ENCODE data around the gene RNASEH1. TPM values are rescaled to one million over a fixed set of nuclear protein-coding genes. Genes with fewer than 3 reads are reported as not detected.

The RNASEH1 gene
- total RNA-seq, 1 experiment from 2014 or later, result 42.0 TPM

GRCh38 chr2:3587021-3587420 lies 28.9 kb upstream of the RNASEH1 start:
- Mint-ChIP-seq H3K4me3 (no peak overlapping the region), H3K36me3 (ENCODE audit: insufficient read depth in 1 of 3, low read depth in 3 of 3) (peaks cover 6 to 37% (median 19%) of the 10 kb centered on the region in 3 experiments)

More at GRCh38 chr2:3587021-3587420, 28.9 kb upstream of the RNASEH1 start:
- H3K4me1 Mint-ChIP-seq, result no peaks in the 10 kb centered on the region
- H2BK12ac ChIP-seq (ENCODE audit: insufficient read length, low read depth, low read length), result no peak overlapping the region
- no peak overlapping the region for H3K4me2 ChIP-seq (ENCODE audit: insufficient read depth, insufficient read length, low read length)
- no peaks in the 10 kb centered on the region for H3K27me3 Mint-ChIP-seq (ENCODE audit: low read depth)
- no peak overlapping the region for H3T11ph ChIP-seq (ENCODE audit: low read length)
- no peak overlapping the region for H2AK5ac ChIP-seq (ENCODE audit: insufficient read length, low read length)
- no peaks in the 10 kb centered on the region for H3K4me1 ChIP-seq (ENCODE audit: insufficient read depth, low read length)
- no peak overlapping the region for H4K91ac ChIP-seq (ENCODE audit: insufficient read length, low read depth, low read length)
- no peaks in the 10 kb centered on the region for H3K23me2 ChIP-seq (ENCODE audit: insufficient read length, low read depth, low read length, poor library complexity, severe bottlenecking)
- H2AFZ ChIP-seq (ENCODE audit: low read length), result no peak overlapping the region
- H2BK5ac ChIP-seq (ENCODE audit: insufficient read length, low read length), result no peak overlapping the region
- no peaks in the 10 kb centered on the region for H4K20me1 ChIP-seq (ENCODE audit: control insufficient read depth, insufficient read depth, insufficient read length)
- no peaks in the 10 kb centered on the region for H3K79me1 ChIP-seq (ENCODE audit: insufficient read depth, low read depth, low read length, poor library complexity, severe bottlenecking)
- H3K27ac ChIP-seq (ENCODE audit: insufficient read length, low read depth, low read length), result no peak overlapping the region
- no peak overlapping the region for H3K4ac ChIP-seq (ENCODE audit: low read depth, low read length)
- no peak overlapping the region for H2BK120ac ChIP-seq (ENCODE audit: low read depth, low read length, poor library complexity, severe bottlenecking)
- peaks cover 4% of the 10 kb centered on the region in 2 experiments for H3K9me3 Mint-ChIP-seq
- H3K56ac ChIP-seq (ENCODE audit: insufficient read length, low read depth, low read length), result no peak overlapping the region
- H3K27ac Mint-ChIP-seq, result no peak overlapping the region
- no peak overlapping the region for H3K23ac ChIP-seq (ENCODE audit: insufficient read length, low read depth, low read length)
- H4K5ac ChIP-seq (ENCODE audit: insufficient read length, low read depth, low read length), result no peak overlapping the region
- no peak overlapping the region for H3K14ac ChIP-seq (ENCODE audit: insufficient read depth, low read length)
- no peak overlapping the region for H3K18ac ChIP-seq (ENCODE audit: insufficient read length, low read depth, low read length)
- H3K9me3 ChIP-seq (ENCODE audit: control insufficient read depth, low read depth, low read length), result no peaks in the 10 kb centered on the region
- no peak for TF ChIP-seq CTCF (conservative IDR thresholded peaks at IDR 0.05)
- H3K27me3 ChIP-seq (ENCODE audit: insufficient read depth, low read length), result no peaks in the 10 kb centered on the region
- WGBS (ENCODE audit: extremely low coverage, insufficient read length, low lambda C conversion rate), result no CpG with 5 or more reads among the region's 5 CpGs
- H4K8ac ChIP-seq (replicated peaks; ENCODE audit: insufficient read length, low read depth, low read length), result no peak overlapping the region
- no peak overlapping the region for H2BK15ac ChIP-seq (ENCODE audit: low read depth, low read length)
- no peak overlapping the region for H3K9ac ChIP-seq (ENCODE audit: extremely low read depth, insufficient read length, low read length)
- no peak overlapping the region for H2BK20ac ChIP-seq (ENCODE audit: low read depth, low read length, poor library complexity, severe bottlenecking)
- H3K79me2 ChIP-seq (ENCODE audit: insufficient read depth, low read length), result no peaks in the 10 kb centered on the region
- DNase-seq, result no peak
